AG04450 (cell line): ENCODE data around the gene NUB1. TPM values are rescaled to one million over a fixed set of nuclear protein-coding genes. Genes with fewer than 3 reads are reported as not detected.

Experiments used
- CTCF ChIA-PET: fragments of 300-600, 350-600 bp; formaldehyde crosslinking; extraction: SDS; loops from one replicate; lab custom pipeline; 2022; ENCODE audit warnings: antibody characterized with exemption, inconsistent platforms; lab: Charles Lee
- POLR2A ChIA-PET: fragments of 350-600 bp; formaldehyde crosslinking; extraction: SDS; loops from one replicate; lab custom pipeline; 2021; ENCODE audit warnings: antibody characterized with exemption, inconsistent platforms; lab: Yijun Ruan, JAX
- DNase-seq: peaks from one replicate; pipeline ENCODE4 v3.0.0-alpha.2; 2011; ENCODE audit warnings: low read depth, low spot score
- H3K27ac ChIP-seq: one replicate; pipeline ENCODE4 v1.5.1; 2012; ENCODE audit warnings: low read depth, low read length, control low read depth
- H3K27me3 ChIP-seq: one replicate; pipeline ENCODE4 v1.6.0; 2012; ENCODE audit warnings: low read length; ENCODE audit not compliant: control insufficient read depth, insufficient read depth
- H3K4me3 ChIP-seq: 2 replicates; pipeline ENCODE4 v1.5.1; 2011; ENCODE audit warnings: mild to moderate bottlenecking, low read depth, low read length, control low read depth
- H3K9me3 ChIP-seq: 2 replicates; pipeline ENCODE4 v1.5.1; 2012; ENCODE audit warnings: low read length; ENCODE audit not compliant: control insufficient read depth, insufficient read depth
- CTCF ChIP-seq: IDR thresholded peaks from 2 replicates; pipeline ENCODE4 v1.5.1; 2011; ENCODE audit warnings: low read depth, low read length, control low read depth, inconsistent platforms
- polyA plus RNA-seq: library from polyadenylated mRNA; depleted of rRNA; stranded (reverse); fragments of >200 nt; gene quantifications from 2 replicates; pipeline ENCODE4 v1.2.3, GENCODE V29; 2011

The NUB1 gene
- polyA plus RNA-seq, 1 experiment = 64.1 TPM

GRCh38 chr7:151322906-151323305 lies 18.7 kb upstream of the NUB1 start:
- Histone ChIP-seq H3K27ac (no peak overlapping the region), H3K9me3 (peaks cover 34% of the 10 kb centered on the region), H3K27me3 (peaks cover 10% of the 10 kb centered on the region), H3K4me3 (no peak overlapping the region)
- no peak for DNase-seq
- TF ChIP-seq CTCF = no peak
- ChIA-PET CTCF (no interaction called here), POLR2A (no interaction called here)

DNA sequence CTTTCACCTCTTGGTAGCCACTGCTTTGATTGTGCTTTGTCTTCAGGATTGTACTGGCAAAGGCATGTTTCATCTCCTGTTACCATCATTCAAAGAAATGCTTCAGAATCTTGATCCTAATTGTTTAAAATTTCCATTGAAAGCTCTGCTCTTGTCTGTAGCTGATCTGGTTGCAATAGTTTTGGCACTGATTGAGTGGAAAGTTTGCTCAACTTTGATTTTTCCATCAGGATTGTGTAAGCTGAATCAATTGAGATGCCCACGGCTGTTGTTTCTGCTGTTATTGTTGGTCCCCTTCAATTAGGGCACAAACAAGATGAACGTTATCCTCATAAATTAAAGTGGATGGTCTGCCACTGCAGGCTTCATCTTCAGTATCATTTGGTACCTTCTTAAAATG lies 14.6 kb upstream of the NUB1 start:
- ChIA-PET CTCF (interaction anchor here (0.6 to 2.5 kb wide), 5 partner anchors 11 to 30 kb away, joined by 3 to 35 read pairs (median 3); no protein-coding TSS in a partner anchor), POLR2A (interaction anchor here (0.8 to 1.2 kb wide), 3 partner anchors 10 to 133 kb away, joined by 3 to 5 read pairs (median 3); partner anchors contain the start of gene NUB1)
- TF ChIP-seq CTCF = no peak

DNA sequence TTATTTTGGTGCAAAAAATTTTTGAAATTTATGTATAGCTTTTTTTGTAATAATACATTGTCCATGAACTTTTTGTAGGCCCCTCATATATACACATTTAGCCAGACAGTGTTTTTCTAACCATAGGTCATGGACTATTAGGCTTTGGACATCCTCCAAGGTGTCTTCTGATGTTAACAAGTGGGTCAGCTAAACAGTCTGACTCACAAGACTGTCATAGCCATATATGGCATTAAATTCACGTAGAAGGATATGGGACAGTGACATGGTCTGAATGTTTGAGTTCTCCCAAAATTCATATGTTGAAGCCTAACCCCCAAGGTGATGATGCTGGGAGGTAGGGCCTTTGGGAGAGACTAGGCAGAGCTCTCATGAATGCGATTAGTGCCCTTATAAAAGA lies 14.0 kb upstream of the NUB1 start:
- CTCF ChIA-PET = interaction anchor here (0.9 to 2.5 kb wide), 4 partner anchors 12 to 24 kb away, joined by 3 to 35 read pairs (median 4); no protein-coding TSS in a partner anchor
- no peak for TF ChIP-seq CTCF
- POLR2A ChIA-PET = interaction anchor here (0.8 to 1.2 kb wide), 3 partner anchors 9 to 132 kb away, joined by 3 to 5 read pairs (median 3); partner anchors contain the start of gene NUB1
- Histone ChIP-seq H3K9me3 (peaks cover 4% of the 10 kb centered on the region; the same call in 1 of the 2 replicates), H3K27ac (no peak overlapping the region), H3K27me3 (peaks cover 6% of the 10 kb centered on the region), H3K4me3 (no peak overlapping the region)
- DNase-seq = peak; percentile 39

More for the DNA sequence above, 14.6 kb upstream of the NUB1 start:
- Histone ChIP-seq H3K4me3 (no peak overlapping the region), H3K27ac (no peak overlapping the region), H3K9me3 (peaks cover 4% of the 10 kb centered on the region), H3K27me3 (peaks cover 4% of the 10 kb centered on the region)
- no peak for DNase-seq

GRCh38 chr7:151330181-151330580 lies 11.4 kb upstream of the NUB1 start:
- no peak overlapping the region for H3K4me3 ChIP-seq
- peaks cover 4% of the 10 kb centered on the region; the same call in 1 of the 2 replicates for H3K9me3 ChIP-seq
- no peak for DNase-seq
- no peak overlapping the region for H3K27ac ChIP-seq
- ChIA-PET POLR2A (no interaction called here), CTCF (interaction anchor here (0.9 to 2.5 kb wide), 2 partner anchors 13 to 15 kb away, joined by 4 to 9 read pairs; no protein-coding TSS in a partner anchor)
- peaks cover 9% of the 10 kb centered on the region for H3K27me3 ChIP-seq
- no peak for TF ChIP-seq CTCF

DNA sequence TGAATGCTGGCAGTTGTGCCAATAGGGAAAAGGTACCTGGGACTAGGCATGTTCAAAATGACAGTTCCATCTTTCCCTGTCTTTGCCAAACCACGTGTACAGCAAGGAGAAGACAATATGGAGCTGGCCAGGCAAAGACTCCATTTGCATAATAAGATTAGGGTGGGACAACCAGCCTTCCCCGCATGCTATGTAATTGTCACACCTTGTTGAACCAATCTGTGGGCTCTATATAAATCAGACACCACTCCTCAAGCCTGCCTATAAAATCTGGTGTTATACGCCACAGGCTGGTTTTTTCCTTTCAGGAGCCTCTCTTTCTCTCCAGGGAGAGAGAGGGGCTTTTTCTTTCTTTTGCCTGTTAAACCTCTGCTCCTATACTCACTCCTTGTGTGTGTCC lies 11.0 kb upstream of the NUB1 start:
- no peak overlapping the region for H3K27ac ChIP-seq
- ChIA-PET POLR2A (no interaction called here), CTCF (interaction anchor here (0.9 to 2.5 kb wide), 2 partner anchors 13 to 15 kb away, joined by 4 to 9 read pairs; no protein-coding TSS in a partner anchor)
- peaks cover 9% of the 10 kb centered on the region for H3K27me3 ChIP-seq
- no peak overlapping the region for H3K4me3 ChIP-seq
- no peak for TF ChIP-seq CTCF
- DNase-seq = no peak
- peaks cover 4% of the 10 kb centered on the region; the same call in 1 of the 2 replicates for H3K9me3 ChIP-seq
